ENCODE data around the gene SLC24A1.

The SLC24A1 gene

DNA sequence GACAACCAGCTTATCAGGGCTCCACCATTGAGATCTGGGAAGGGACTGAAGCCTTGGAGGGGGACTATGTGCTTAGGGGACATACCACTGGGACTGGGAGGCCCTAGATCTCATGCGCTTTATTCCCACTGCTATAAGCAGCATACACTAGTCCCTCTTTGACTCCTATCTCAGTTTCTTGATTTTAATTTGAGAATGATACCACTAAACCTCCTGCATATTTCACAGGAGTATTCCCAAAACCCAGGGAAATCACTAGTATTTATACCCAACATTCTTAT is 29.2 kb downstream of the SLC24A1 start:
- no peaks in the 10 kb centered on the region for H3K27me3 ChIP-seq (ENCODE audit: low read depth)
- in situ Hi-C loops (cut with MboI; ENCODE audit: low sequenced_read_pairs) = no loop called here
- no peaks in the 10 kb centered on the region for H3K9me3 ChIP-seq
- H3K36me3 ChIP-seq (replicated peaks) = no peaks in the 10 kb centered on the region
- peaks cover 6% of the 10 kb centered on the region for H3K4me1 ChIP-seq
- no peak for DNase-seq (ENCODE audit: low spot score in 2 of 2)
- H3K4me3 ChIP-seq = no peak overlapping the region

DNA sequence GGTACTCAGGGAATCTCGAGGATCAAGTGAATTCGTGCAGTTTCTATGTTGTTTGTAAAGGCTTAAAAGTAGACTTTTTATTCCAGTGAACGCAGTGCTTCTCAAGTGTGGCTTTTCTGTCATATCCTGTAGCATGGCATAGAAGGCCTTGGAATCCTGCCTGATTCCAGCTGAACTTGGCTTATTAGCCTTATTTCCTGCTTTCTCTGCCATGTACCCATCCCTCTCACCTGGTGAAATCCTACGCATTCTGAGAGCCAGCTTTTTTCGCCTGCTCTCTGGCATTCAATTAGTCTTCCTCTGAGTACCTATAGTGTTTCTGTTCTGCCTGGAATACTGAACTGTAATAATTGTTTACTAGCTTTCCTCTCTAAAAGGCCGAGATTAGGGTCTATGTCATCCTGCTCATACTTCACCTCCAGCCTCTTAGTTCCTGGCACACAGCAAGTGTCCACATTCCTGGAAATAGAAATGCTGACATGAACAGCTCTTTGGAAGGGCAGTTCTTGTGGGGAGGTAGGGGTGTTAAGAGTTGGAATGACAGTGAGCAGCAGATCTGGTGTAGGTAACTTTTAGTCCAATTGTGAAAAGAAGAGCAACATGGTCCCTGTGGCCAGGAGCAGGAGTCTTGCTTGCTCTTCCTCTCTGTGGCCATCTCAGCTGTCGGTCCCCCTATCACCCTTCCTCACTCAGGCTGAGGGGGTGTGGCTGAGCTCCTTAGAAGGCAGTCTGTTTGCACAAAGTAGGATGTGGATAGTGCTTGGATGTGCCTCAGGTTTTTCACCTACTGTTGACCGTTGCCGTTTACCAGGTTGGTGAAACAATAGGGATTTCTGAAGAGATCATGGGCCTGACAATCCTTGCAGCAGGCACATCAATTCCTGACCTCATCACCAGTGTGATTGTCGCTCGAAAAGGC is 30.4 kb downstream of the SLC24A1 start:
- no peak overlapping the region for H3K4me3 ChIP-seq
- DNase-seq (ENCODE audit: low spot score in 2 of 2) = no peak
- H3K9me3 ChIP-seq = no peaks in the 10 kb centered on the region
- in situ Hi-C loops (cut with MboI; ENCODE audit: low sequenced_read_pairs) = no loop called here
- peaks cover 6% of the 10 kb centered on the region for H3K4me1 ChIP-seq
- no peaks in the 10 kb centered on the region for H3K36me3 ChIP-seq (replicated peaks)
- H3K27me3 ChIP-seq (ENCODE audit: low read depth) = no peaks in the 10 kb centered on the region

DNA sequence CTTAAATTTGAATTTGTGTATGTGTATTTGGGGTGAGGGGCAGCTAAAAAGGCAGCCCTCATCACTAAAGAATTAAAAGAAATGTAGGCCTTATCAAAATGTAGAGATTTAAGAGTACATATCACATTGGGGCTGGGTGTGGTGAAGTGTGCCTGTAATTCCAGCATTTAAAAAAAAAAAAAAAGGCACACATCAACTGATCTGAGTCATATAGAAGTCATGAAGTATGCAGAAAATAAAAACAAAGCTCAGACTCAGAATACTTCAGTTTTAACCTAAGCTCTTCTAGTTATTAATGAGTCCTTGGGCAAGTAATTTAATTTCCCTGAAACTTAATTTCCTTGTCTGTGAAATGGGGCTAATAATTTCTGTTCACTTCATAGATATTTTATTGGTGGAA is 31.6 kb downstream of the SLC24A1 start:
- DNase-seq (ENCODE audit: low spot score in 2 of 2) = no peak
- H3K27me3 ChIP-seq (ENCODE audit: low read depth) = no peaks in the 10 kb centered on the region
- in situ Hi-C loops (cut with MboI; ENCODE audit: low sequenced_read_pairs) = no loop called here
- no peaks in the 10 kb centered on the region for H3K36me3 ChIP-seq (replicated peaks)
- no peak overlapping the region for H3K4me3 ChIP-seq
- H3K4me1 ChIP-seq = peaks cover 6% of the 10 kb centered on the region
- H3K9me3 ChIP-seq = no peaks in the 10 kb centered on the region

DNA sequence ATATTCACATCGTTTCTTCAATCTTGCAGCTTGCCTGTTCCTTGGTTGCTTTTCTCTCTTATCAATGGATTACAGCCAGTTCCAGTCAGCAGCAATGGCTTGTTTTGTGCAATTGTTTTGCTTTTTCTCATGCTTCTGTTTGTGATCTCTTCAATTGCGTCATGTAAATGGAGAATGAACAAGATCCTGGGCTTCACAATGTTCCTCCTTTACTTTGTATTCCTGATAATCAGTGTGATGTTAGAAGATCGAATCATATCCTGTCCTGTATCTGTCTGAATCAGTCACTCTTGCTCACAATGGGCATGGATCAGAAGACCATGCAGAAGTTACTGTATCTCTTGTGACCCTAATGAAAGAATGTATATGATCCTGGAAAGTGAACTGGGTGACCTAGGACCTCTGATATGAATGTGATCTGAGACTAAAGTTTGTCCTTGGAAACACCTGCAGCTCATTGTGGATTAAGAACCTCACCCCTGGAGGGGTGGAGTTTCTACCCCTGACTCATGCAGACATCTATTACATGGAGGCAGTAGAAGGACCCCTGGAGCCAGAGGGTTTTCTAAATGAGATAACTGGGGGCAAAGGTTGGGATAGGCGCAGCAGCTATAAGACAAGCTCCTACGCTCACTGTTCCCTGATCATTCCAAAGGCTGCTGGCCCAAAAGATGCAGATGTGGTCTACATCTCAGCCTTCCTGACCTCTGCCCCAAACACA is 32.2 kb downstream of the SLC24A1 start:
- no peaks in the 10 kb centered on the region for H3K9me3 ChIP-seq
- no peak overlapping the region for H3K4me3 ChIP-seq
- H3K4me1 ChIP-seq = peaks cover 6% of the 10 kb centered on the region
- no peaks in the 10 kb centered on the region for H3K36me3 ChIP-seq (replicated peaks)
- H3K27me3 ChIP-seq (ENCODE audit: low read depth) = no peaks in the 10 kb centered on the region
- no peak for DNase-seq (ENCODE audit: low spot score in 2 of 2)
- in situ Hi-C loops (cut with MboI; ENCODE audit: low sequenced_read_pairs) = no loop called here

DNA sequence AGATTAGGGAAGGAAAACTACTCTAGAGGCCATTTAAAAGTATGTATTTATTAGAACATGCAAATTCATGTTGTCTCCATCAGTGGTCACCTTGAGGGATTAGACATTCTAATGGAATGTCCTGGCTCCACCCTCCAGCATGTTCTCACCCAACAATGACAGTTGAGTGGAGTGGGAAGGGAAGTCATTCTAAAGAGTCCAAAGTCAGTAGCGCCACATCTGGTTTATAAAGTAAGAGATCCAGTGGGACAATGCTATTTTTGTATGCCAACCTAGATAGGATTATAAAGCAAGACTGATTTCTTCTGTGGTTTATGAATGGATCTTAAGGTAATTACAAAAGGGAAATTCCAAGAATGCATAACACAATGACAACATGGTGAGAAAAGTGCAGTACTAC is 33.3 kb downstream of the SLC24A1 start:
- no peak overlapping the region for H3K4me3 ChIP-seq
- DNase-seq (ENCODE audit: low spot score in 2 of 2) = peak in 1 of 2 experiments; percentile 51
- H3K4me1 ChIP-seq = peaks cover 10% of the 10 kb centered on the region
- no peaks in the 10 kb centered on the region for H3K36me3 ChIP-seq (replicated peaks)
- no peaks in the 10 kb centered on the region for H3K27me3 ChIP-seq (ENCODE audit: low read depth)
- no peaks in the 10 kb centered on the region for H3K9me3 ChIP-seq
- in situ Hi-C loops (cut with MboI; ENCODE audit: low sequenced_read_pairs) = no loop called here

DNA sequence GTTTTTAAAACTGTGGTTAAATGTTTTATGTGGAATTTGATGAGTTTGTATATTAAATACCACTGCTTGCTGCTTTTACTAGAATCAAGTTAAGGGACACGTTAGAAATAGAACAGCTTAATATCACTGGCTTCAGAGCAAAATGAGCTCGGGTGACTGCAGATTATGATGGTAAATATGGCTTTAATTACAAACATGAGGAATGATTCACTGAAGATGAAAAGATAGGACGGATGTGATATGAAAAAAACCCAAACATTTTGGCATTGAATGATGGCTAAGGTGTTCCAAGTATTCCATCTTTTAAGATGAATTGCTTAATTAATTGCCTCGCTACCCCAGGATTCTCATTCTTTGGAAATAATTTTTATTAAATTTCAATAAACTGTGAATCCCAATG is 33.7 kb downstream of the SLC24A1 start:
- Histone ChIP-seq H3K4me3 (no peak overlapping the region), H3K36me3 (replicated peaks) (no peaks in the 10 kb centered on the region), H3K9me3 (no peaks in the 10 kb centered on the region), H3K27me3 (ENCODE audit: low read depth) (no peaks in the 10 kb centered on the region), H3K4me1 (peaks cover 10% of the 10 kb centered on the region)
- no peak for DNase-seq (ENCODE audit: low spot score in 2 of 2)
- in situ Hi-C loops (cut with MboI; ENCODE audit: low sequenced_read_pairs) = no loop called here

DNA sequence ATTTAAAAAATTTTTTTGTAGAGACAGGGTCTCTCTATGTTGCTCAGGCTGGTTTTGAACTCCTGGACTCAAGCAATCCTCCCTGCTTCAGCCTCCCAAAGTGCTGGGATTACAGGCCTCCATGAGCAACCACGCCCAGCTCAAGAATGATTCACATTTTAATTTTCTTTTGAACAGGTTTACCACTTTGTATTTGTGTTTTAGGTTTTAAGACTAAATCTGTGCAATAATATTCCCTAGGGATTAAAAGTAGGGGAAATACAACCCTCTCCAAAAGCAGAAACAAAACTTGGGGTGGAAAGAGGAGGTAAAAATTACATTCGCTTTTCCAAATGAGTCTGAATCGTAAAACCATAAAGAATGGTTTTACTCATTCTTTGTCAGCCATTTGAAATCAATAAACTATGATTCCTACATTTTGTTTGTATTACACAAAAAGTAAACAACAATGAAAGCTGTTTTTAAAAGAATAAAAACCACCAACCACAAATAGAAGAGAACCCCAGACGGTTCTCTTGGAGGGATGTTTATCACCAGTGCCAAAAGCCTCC is 37.8 kb downstream of the SLC24A1 start:
- H3K4me3 ChIP-seq = no peak overlapping the region
- no peaks in the 10 kb centered on the region for H3K36me3 ChIP-seq (replicated peaks)
- in situ Hi-C loops (cut with MboI; ENCODE audit: low sequenced_read_pairs) = no loop called here
- H3K9me3 ChIP-seq = no peaks in the 10 kb centered on the region
- peaks cover 10% of the 10 kb centered on the region for H3K4me1 ChIP-seq
- DNase-seq (ENCODE audit: low spot score in 2 of 2) = peak in 1 of 2 experiments; percentile 20
- H3K27me3 ChIP-seq (ENCODE audit: low read depth) = no peaks in the 10 kb centered on the region

DNA sequence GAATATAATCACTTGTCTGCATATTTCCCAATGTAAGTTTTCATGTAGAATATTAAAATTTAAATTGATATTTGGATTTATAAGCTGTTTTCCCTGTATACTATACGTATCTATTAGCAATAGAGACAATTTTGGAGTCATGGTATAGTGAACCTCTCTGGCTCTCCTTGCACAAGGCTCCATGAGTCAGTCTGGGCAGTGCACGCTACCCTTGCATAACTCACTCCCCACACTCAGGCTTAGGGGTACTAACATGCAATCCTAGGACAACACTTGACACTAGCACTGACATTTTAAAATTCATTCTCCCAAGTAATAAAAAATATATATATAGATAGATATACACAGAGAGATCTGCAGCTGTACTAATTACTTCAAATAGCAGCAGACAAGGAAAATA is 39.2 kb downstream of the SLC24A1 start:
- in situ Hi-C loops (cut with MboI; ENCODE audit: low sequenced_read_pairs) = no loop called here
- Histone ChIP-seq H3K4me3 (no peak overlapping the region), H3K27me3 (ENCODE audit: low read depth) (no peaks in the 10 kb centered on the region), H3K36me3 (replicated peaks) (no peaks in the 10 kb centered on the region), H3K4me1 (peaks cover 4% of the 10 kb centered on the region), H3K9me3 (no peaks in the 10 kb centered on the region)
- no peak for DNase-seq (ENCODE audit: low spot score in 2 of 2)

DNA sequence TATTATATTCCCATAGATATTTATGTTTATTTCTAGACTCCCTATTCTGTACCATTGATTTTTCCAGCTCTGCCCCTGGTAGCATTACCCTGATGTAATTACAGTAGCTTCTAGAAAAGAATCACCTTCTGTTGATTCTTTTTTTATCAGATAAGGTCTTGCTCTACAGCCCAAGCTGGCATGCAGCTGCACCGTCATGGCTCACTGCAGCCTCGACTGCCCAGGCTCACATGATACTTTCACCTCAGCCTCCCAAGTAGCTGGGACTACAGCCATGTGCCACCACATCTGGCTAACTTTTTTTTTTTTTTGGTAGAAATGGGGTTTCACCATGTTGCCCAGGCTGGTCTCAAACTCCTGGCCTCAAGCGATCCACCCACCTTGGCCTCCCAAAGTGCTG is 41.8 kb downstream of the SLC24A1 start:
- no peak for DNase-seq (ENCODE audit: low spot score in 2 of 2)
- Histone ChIP-seq H3K4me1 (peaks cover 4% of the 10 kb centered on the region), H3K9me3 (no peaks in the 10 kb centered on the region), H3K27me3 (ENCODE audit: low read depth) (no peaks in the 10 kb centered on the region), H3K4me3 (no peak overlapping the region), H3K36me3 (replicated peaks) (no peaks in the 10 kb centered on the region)
- in situ Hi-C loops (cut with MboI; ENCODE audit: low sequenced_read_pairs) = no loop called here

DNA sequence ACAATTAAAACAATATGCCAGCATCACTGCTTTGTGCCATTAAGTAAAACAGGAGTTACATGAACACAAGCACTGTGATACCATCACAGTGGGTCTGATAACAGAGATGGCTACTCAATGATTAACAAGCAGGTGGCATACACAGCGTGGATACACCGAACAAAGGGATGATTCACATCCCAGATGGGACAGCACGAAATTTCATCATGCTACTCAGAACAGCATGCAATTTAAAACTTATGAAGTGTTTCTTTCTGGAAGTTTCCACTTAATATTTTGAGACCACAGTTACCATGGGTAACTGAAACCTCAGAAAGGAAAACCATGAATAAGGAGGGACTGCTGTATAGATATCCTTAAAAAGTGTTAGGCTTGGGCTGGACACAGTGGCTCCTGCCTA is 44.5 kb downstream of the SLC24A1 start:
- DNase-seq (ENCODE audit: low spot score in 2 of 2) = no peak
- H3K4me1 ChIP-seq = no peaks in the 10 kb centered on the region
- in situ Hi-C loops (cut with MboI; ENCODE audit: low sequenced_read_pairs) = no loop called here
- no peak overlapping the region for H3K4me3 ChIP-seq
- H3K27me3 ChIP-seq (ENCODE audit: low read depth) = no peaks in the 10 kb centered on the region
- H3K36me3 ChIP-seq (replicated peaks) = no peaks in the 10 kb centered on the region
- no peaks in the 10 kb centered on the region for H3K9me3 ChIP-seq

DNA sequence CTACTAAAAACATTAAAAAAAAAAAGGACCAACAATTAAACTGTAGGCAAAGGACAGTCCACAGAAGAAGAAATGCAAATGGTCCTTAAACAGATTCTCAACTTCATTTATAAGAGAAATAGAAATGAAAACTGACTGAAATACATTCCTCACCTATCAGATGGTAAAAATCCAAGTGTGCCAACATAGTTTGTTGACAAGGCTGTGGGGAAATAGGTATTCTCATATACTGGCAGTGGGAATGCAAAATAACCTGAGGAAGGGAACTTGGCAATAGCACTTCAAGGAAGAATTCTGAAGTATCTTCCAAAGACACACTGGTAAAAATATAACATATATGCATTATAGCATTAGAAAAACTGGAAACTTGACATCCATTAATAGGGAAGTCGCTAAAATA is 53.8 kb downstream of the SLC24A1 start:
- in situ Hi-C loops (cut with MboI; ENCODE audit: low sequenced_read_pairs) = no loop called here
- H3K4me3 ChIP-seq = no peak overlapping the region
- H3K36me3 ChIP-seq (replicated peaks) = no peaks in the 10 kb centered on the region
- no peaks in the 10 kb centered on the region for H3K27me3 ChIP-seq (ENCODE audit: low read depth)
- no peak for DNase-seq (ENCODE audit: low spot score in 2 of 2)
- no peaks in the 10 kb centered on the region for H3K9me3 ChIP-seq
- H3K4me1 ChIP-seq = no peaks in the 10 kb centered on the region

DNA sequence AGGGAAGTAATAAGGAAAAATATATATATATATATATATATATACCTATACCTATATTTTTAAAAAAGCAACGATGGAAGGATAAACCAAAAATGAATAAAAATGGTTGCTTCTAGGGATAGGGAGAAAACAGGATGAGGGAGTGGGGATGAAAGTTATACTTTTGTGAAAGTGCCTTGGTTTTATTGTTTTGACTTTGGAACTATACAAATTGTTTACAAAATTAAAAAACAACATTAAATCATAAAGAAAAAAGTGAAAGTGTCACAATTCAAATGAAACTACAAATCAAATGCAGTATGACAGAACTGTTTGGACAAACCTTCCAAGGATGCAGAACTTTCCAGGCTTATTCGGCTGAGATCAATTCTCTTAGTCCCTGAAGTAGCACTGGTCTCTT is 54.4 kb downstream of the SLC24A1 start:
- Histone ChIP-seq H3K4me1 (no peaks in the 10 kb centered on the region), H3K9me3 (no peaks in the 10 kb centered on the region), H3K4me3 (no peak overlapping the region), H3K27me3 (ENCODE audit: low read depth) (0 out of 2 replicates have a peak, but pooled peaks cover 2% of the 10 kb centered on the region), H3K36me3 (replicated peaks) (no peaks in the 10 kb centered on the region)
- in situ Hi-C loops (cut with MboI; ENCODE audit: low sequenced_read_pairs) = no loop called here
- no peak for DNase-seq (ENCODE audit: low spot score in 2 of 2)

DNA sequence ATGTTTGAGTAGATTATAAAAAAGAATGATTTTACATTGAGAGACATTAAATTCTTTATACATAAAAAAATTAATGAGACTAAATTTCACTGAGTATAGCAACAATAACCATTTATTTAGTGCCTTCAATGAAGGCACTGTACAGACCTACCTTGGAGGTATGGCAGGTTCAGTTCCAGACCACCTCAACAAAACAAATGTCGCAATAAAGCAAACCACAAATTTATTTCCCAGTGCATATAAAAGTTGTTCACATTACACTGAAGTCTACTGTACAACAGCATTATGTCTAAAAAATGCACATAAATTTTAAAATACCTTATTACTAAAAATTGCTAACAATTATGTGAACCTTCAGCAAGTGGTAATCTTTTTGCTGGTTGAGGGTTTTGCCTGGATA is 58.8 kb downstream of the SLC24A1 start:
- Histone ChIP-seq H3K4me1 (no peaks in the 10 kb centered on the region), H3K4me3 (no peak overlapping the region), H3K27me3 (ENCODE audit: low read depth) (0 out of 2 replicates have a peak, but pooled peaks cover 3% of the 10 kb centered on the region), H3K36me3 (replicated peaks) (no peaks in the 10 kb centered on the region), H3K9me3 (no peaks in the 10 kb centered on the region)
- no peak for DNase-seq (ENCODE audit: low spot score in 2 of 2)
- in situ Hi-C loops (cut with MboI; ENCODE audit: low sequenced_read_pairs) = no loop called here

DNA sequence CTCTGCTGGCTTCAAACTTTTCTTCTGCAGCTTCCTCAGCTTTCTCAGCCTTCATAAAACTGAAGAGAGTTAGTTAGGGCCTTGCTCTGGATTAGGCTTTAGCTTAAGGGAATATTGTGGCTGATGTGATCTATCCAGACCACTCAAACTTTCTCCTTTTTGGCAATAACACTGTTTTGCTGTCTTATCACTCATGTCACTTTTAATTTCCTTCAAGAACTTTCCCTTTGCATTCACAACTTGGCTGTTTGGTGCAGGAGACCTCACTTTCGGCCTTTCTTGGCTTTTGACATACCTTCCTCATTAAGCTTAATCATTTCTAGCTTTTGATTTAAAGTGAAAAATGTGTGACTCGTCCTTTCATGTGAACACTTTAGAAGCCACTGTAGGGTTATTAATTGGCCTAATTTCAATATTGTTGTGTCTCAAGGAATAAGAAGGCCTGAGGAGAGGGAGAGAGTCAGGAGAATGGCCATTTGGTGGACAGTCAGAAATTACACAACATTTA is 60.7 kb downstream of the SLC24A1 start:
- no peaks in the 10 kb centered on the region for H3K9me3 ChIP-seq
- in situ Hi-C loops (cut with MboI; ENCODE audit: low sequenced_read_pairs) = no loop called here
- no peak overlapping the region for H3K4me3 ChIP-seq
- no peaks in the 10 kb centered on the region for H3K4me1 ChIP-seq
- H3K27me3 ChIP-seq (ENCODE audit: low read depth) = 0 out of 2 replicates have a peak, but pooled peaks cover 3% of the 10 kb centered on the region
- DNase-seq (ENCODE audit: low spot score in 2 of 2) = no peak
- H3K36me3 ChIP-seq (replicated peaks) = no peaks in the 10 kb centered on the region

Data from HAP-1 (cell line).